ENCODE measurements around the gene GAP43.
"Not testable (repeated sequence)": the region's sequence is repeated elsewhere in the genome, so short reads cannot be mapped to it uniquely, and the experiment has no call there.

Gene GAP43

DNA sequence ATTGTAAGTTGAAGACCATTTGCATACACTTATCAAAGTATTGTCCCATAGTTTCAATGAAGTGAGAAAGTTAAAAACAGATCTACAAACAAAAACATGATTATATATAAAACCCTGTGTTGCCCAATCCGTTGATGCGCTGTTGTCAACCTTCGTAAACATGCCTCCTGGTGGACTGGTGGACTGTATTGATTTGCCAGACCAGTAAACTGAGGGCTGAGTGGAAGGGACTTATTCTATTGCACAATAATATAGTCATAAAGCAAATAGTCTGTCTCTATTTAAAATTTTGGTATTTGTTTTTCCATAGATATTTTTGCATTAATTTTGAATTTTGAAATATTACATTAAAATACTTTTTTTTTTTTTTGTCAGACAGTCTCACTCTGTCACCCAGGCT is 102.5 kb downstream of the GAP43 start:
- H3K36me3 ChIP-seq (ENCODE audit: insufficient read depth, low read length): no peaks in the 10 kb centered on the region
- H3K27ac ChIP-seq (ENCODE audit: low read length): no peak overlapping the region
- no peaks in the 10 kb centered on the region for H4K20me1 ChIP-seq (ENCODE audit: insufficient read depth, low read length)
- no peaks in the 10 kb centered on the region for H3K9me3 ChIP-seq (ENCODE audit: insufficient read depth, low read length, severe bottlenecking)
- DNase-seq: no peak
- no peak for ATAC-seq (ENCODE audit: insufficient read depth, low read depth)
- no peak overlapping the region for H3K9ac ChIP-seq (ENCODE audit: low read depth, low read length)
- no peak for TF ChIP-seq EZH2 (IDR thresholded peaks at IDR 0.05; ENCODE audit: borderline replicate concordance, low read depth, low read length, severe bottlenecking)
- TF ChIP-seq, protein P1, sequence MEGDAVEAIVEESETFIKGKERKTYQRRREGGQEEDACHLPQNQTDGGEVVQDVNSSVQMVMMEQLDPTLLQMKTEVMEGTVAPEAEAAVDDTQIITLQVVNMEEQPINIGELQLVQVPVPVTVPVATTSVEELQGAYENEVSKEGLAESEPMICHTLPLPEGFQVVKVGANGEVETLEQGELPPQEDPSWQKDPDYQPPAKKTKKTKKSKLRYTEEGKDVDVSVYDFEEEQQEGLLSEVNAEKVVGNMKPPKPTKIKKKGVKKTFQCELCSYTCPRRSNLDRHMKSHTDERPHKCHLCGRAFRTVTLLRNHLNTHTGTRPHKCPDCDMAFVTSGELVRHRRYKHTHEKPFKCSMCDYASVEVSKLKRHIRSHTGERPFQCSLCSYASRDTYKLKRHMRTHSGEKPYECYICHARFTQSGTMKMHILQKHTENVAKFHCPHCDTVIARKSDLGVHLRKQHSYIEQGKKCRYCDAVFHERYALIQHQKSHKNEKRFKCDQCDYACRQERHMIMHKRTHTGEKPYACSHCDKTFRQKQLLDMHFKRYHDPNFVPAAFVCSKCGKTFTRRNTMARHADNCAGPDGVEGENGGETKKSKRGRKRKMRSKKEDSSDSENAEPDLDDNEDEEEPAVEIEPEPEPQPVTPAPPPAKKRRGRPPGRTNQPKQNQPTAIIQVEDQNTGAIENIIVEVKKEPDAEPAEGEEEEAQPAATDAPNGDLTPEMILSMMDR (IDR thresholded peaks at IDR 0.05; ENCODE audit: borderline replicate concordance, extremely low read depth, low read length, poor library complexity, severe bottlenecking): no peak
- H3K79me2 ChIP-seq (ENCODE audit: insufficient read depth, low read length): no peaks in the 10 kb centered on the region
- no peak overlapping the region for H2AFZ ChIP-seq (ENCODE audit: low read depth, low read length)
- H3K4me1 ChIP-seq (ENCODE audit: insufficient read depth, low read length): no peaks in the 10 kb centered on the region
- H3K4me3 ChIP-seq (ENCODE audit: low read depth in 1 of 2, low read length in 2 of 2): no peak overlapping the region
- no peak overlapping the region for H3K4me2 ChIP-seq (ENCODE audit: insufficient read depth, low read length)
- H3K27me3 ChIP-seq (ENCODE audit: insufficient read depth, low read length, poor library complexity): peaks cover 2% of the 10 kb centered on the region

DNA sequence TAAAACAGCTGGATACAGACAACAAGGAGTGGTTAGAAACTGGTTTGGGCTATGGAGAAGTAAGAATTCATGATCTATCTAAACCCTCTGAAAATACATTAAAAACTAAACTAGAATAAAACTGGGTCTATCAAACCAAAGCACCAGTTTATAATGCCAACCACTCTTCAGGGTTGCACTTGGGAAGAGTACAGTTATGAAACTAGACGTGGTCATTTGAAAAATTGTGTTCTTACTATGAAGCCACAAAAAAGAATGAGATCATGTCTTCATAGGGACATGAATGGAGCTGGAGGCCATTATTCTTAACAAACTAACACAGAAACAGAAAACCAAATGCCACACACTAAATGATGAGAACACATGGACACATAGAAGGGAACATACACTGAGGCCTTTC is 103.8 kb downstream of the GAP43 start:
- DNase-seq (no peak), ATAC-seq (ENCODE audit: insufficient read depth, low read depth) (no peak)
- H2AFZ ChIP-seq (ENCODE audit: low read depth, low read length): no peak overlapping the region
- peaks cover 2% of the 10 kb centered on the region for H3K27me3 ChIP-seq (ENCODE audit: insufficient read depth, low read length, poor library complexity)
- H3K9me3 ChIP-seq (ENCODE audit: insufficient read depth, low read length, severe bottlenecking): no peaks in the 10 kb centered on the region
- H3K36me3 ChIP-seq (ENCODE audit: insufficient read depth, low read length): no peaks in the 10 kb centered on the region
- TF ChIP-seq, protein P1 (IDR thresholded peaks at IDR 0.05; ENCODE audit: borderline replicate concordance, extremely low read depth, low read length, poor library complexity, severe bottlenecking): no peak
- TF ChIP-seq EZH2 (IDR thresholded peaks at IDR 0.05; ENCODE audit: borderline replicate concordance, low read depth, low read length, severe bottlenecking): no peak
- H3K27ac ChIP-seq (ENCODE audit: low read length): no peak overlapping the region
- H3K79me2 ChIP-seq (ENCODE audit: insufficient read depth, low read length): no peaks in the 10 kb centered on the region
- no peaks in the 10 kb centered on the region for H3K4me1 ChIP-seq (ENCODE audit: insufficient read depth, low read length)
- no peak overlapping the region for H3K4me3 ChIP-seq (ENCODE audit: low read depth in 1 of 2, low read length in 2 of 2)
- no peaks in the 10 kb centered on the region for H4K20me1 ChIP-seq (ENCODE audit: insufficient read depth, low read length)
- H3K9ac ChIP-seq (ENCODE audit: low read depth, low read length): no peak overlapping the region
- H3K4me2 ChIP-seq (ENCODE audit: insufficient read depth, low read length): no peak overlapping the region

DNA sequence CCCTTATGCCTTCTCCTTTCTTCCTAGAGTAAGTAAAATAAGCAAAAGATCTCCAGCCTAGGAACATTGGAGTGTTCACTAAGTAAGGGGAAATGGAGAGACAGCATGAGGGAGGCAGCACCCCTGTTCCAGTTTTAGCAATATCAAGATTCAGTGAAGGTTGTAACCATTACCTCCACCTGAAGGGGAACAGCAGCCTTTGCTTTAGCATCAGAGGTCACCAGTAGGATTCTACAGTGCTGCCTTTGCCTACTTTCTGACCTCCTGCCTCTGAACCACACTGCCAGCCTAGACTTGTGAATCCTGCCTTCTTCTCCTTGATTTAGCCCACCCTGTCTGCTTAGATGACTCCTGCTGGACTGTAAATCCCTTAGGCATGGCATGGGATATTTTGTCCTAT is 104.7 kb downstream of the GAP43 start:
- no peak overlapping the region for H3K4me2 ChIP-seq (ENCODE audit: insufficient read depth, low read length)
- peaks cover 2% of the 10 kb centered on the region for H3K27me3 ChIP-seq (ENCODE audit: insufficient read depth, low read length, poor library complexity)
- ATAC-seq (ENCODE audit: insufficient read depth, low read depth) (no peak), DNase-seq (no peak)
- no peaks in the 10 kb centered on the region for H3K79me2 ChIP-seq (ENCODE audit: insufficient read depth, low read length)
- H3K4me3 ChIP-seq (ENCODE audit: low read depth in 1 of 2, low read length in 2 of 2): no peak overlapping the region
- H3K4me1 ChIP-seq (ENCODE audit: insufficient read depth, low read length): no peaks in the 10 kb centered on the region
- H3K27ac ChIP-seq (ENCODE audit: low read length): no peak overlapping the region
- no peaks in the 10 kb centered on the region for H3K9me3 ChIP-seq (ENCODE audit: insufficient read depth, low read length, severe bottlenecking)
- TF ChIP-seq EZH2 (IDR thresholded peaks at IDR 0.05; ENCODE audit: borderline replicate concordance, low read depth, low read length, severe bottlenecking): no peak
- TF ChIP-seq, protein P1 (IDR thresholded peaks at IDR 0.05; ENCODE audit: borderline replicate concordance, extremely low read depth, low read length, poor library complexity, severe bottlenecking): no peak
- H3K9ac ChIP-seq (ENCODE audit: low read depth, low read length): no peak overlapping the region
- H2AFZ ChIP-seq (ENCODE audit: low read depth, low read length): no peak overlapping the region
- no peaks in the 10 kb centered on the region for H4K20me1 ChIP-seq (ENCODE audit: insufficient read depth, low read length)
- H3K36me3 ChIP-seq (ENCODE audit: insufficient read depth, low read length): no peaks in the 10 kb centered on the region

DNA sequence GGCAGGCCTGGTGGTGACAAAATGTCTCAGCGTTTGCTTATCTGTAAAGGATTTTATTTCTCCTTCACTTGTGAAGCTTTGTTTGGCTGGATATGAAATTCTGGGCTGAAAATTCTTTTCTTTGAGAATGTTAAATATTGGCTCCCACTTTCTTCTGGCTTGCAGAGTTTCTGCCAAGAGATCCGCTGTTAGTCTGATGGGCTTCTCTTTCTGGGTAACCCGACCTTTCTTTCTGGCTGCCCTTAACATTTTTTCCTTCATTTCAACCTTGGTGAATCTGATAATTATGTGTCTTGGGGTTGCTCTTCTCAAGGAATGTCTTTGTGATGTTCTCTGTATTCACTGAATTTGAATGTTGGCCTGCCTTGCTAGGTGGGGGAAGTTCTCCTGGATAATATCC is 113.0 kb downstream of the GAP43 start:
- not testable (repeated sequence) for H3K36me3 ChIP-seq (ENCODE audit: insufficient read depth, low read length); ATAC-seq (ENCODE audit: insufficient read depth, low read depth); H4K20me1 ChIP-seq (ENCODE audit: insufficient read depth, low read length); H3K9ac ChIP-seq (ENCODE audit: low read depth, low read length); H2AFZ ChIP-seq (ENCODE audit: low read depth, low read length); H3K9me3 ChIP-seq (ENCODE audit: insufficient read depth, low read length, severe bottlenecking); H3K79me2 ChIP-seq (ENCODE audit: insufficient read depth, low read length); H3K27me3 ChIP-seq (ENCODE audit: insufficient read depth, low read length, poor library complexity); DNase-seq; H3K4me3 ChIP-seq (ENCODE audit: low read depth in 1 of 2, low read length in 2 of 2); H3K4me2 ChIP-seq (ENCODE audit: insufficient read depth, low read length); H3K4me1 ChIP-seq (ENCODE audit: insufficient read depth, low read length); H3K27ac ChIP-seq (ENCODE audit: low read length)
